ENCODE data around the gene ERAP2. TPM values are rescaled to one million over a fixed set of nuclear protein-coding genes. Genes with fewer than 3 reads are reported as not detected.

Gene ERAP2
- total RNA-seq, 1 experiment from 2014 or later, result 2.6 TPM

DNA sequence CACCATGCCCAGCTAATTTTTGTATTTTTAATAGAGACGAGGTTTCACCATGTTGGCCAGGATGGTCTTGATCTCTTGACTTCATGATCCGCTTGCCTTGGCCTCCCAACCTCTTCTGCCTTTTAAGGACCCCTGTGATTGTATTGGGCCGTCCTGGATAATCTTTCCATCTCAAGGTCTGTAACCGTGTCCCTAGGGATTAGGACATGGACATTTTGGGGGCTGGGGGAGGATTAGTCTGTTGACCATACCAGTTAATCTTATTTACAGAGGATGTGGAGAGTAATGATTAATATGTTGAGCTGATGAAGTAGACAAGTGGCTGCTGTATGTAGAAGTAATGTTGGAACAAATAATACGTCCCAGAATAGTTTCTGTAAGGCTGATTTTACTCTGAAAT lies 82.7 kb downstream of the ERAP2 start:
- no peak for DNase-seq (ENCODE audit: extremely low read depth, low read depth)

GRCh38 chr5:96961053-96961452 lies 84.8 kb downstream of the ERAP2 start:
- DNase-seq (ENCODE audit: extremely low read depth, low read depth), result no peak

DNA sequence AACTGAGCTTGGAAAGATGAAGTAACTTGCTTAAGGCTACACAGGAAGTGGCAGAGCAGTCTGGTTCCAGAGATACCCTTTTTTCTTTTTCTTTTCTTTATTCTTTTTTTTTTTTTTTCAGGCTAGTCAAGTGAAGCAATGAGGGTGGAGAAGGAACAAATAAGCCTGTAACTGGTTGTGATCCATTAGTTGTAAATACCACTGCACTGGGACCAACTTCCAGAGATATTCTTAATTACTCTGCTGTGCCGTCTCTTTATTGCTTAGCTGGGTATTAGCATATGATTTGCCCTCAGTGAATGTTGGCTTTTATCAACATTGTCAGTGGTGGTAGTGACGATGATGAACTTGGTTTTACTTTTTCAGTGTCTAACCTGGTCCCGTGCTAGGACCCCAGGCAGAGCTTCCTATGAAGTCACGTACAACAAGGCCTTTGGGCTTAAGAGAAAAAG lies 86.3 kb downstream of the ERAP2 start:
- no peak for DNase-seq (ENCODE audit: extremely low read depth, low read depth)

DNA sequence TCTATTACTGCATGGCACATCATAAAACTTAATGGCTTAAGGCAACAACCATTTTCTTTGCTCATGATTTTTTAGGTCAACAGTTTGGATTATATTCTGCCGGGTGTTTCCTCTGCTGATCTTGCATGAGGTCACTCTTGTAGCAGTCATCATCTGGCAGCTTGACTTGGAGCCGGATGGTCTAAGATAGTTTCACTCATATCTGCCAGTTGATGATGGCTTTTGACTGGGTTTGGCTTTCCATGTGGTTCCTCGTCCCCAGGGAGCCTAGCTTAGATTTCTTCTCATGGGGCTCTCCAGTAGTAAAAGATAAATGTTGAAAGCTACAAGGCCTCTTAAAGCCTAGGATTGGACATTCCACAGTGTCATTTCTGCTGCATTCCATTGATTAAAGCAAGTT lies 87.0 kb downstream of the ERAP2 start:
- no peak for DNase-seq (ENCODE audit: extremely low read depth, low read depth)

- no peak for DNase-seq (ENCODE audit: extremely low read depth, low read depth)
Measured at GRCh38 chr5:96966801-96967200, 90.5 kb downstream of the ERAP2 start.

GRCh38 chr5:96967400-96967799 lies 91.1 kb downstream of the ERAP2 start:
- no peak for DNase-seq (ENCODE audit: extremely low read depth, low read depth)

GRCh38 chr5:96968074-96968473 lies 91.8 kb downstream of the ERAP2 start:
- no peak for DNase-seq (ENCODE audit: extremely low read depth, low read depth)

- DNase-seq (ENCODE audit: extremely low read depth, low read depth), result no peak
Measured at GRCh38 chr5:96968614-96969013, 92.3 kb downstream of the ERAP2 start.

Small RNA genes lying within 50 kb of the gene (small RNA-seq; reads per million reads assigned to genes)
- gene RF00019, result 0 reads per million in 2 experiments

Other genes with a start within 250 kb of the ERAP2 start
- gene CAST, start 214.1 kb upstream of the ERAP2 start, total RNA-seq (2014; rRNA removed; shearing (Covaris generic)), result 295 and 302 TPM in 2 replicates
- 29.4 and 31.7 TPM in 2 replicates for gene ERAP1, start 68.6 kb upstream of the ERAP2 start, total RNA-seq (2014; rRNA removed; shearing (Covaris generic))
- 34.6 and 36.3 TPM in 2 replicates for gene LNPEP, start 59.6 kb downstream of the ERAP2 start, total RNA-seq (2014; rRNA removed; shearing (Covaris generic))